ENCODE data around the gene TTC31. TPM values are rescaled to one million over a fixed set of nuclear protein-coding genes. Genes with fewer than 3 reads are reported as not detected.
"Not testable (repeated sequence)": the region's sequence is repeated elsewhere in the genome, so short reads cannot be mapped to it uniquely, and the experiment has no call there.

The TTC31 gene
- total RNA-seq, 1 donor from 2014 or later: 49.1 TPM

DNA sequence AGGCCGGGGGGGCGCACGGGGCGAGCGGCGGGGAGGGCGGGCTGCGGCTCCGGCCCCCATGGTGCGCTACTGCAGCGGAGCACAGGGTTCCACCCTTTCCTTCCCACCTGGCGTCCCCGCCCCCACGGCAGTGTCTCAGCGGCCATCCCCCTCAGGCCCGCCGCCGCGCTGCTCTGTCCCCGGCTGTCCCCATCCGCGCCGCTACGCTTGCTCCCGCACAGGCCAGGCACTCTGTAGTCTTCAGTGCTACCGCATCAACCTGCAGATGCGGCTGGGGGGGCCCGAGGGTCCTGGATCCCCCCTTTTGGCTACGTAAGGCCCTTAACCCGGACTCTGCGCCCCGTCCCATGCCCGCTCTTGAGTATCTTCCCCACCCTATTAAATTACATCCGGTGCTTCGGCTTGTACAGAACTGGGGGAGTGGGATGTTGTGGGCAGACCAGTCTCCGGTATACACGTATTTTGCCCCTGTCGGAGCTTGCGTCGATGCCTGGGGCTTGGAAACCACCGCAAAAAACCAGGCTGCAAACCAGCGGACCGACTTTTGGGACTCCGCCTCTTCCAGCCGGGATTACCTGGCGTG lies 25.2 kb upstream of the TTC31 start:
- H3K9me3 Mint-ChIP-seq: no peaks in the 10 kb centered on the region
- TF ChIP-seq, protein P1, sequence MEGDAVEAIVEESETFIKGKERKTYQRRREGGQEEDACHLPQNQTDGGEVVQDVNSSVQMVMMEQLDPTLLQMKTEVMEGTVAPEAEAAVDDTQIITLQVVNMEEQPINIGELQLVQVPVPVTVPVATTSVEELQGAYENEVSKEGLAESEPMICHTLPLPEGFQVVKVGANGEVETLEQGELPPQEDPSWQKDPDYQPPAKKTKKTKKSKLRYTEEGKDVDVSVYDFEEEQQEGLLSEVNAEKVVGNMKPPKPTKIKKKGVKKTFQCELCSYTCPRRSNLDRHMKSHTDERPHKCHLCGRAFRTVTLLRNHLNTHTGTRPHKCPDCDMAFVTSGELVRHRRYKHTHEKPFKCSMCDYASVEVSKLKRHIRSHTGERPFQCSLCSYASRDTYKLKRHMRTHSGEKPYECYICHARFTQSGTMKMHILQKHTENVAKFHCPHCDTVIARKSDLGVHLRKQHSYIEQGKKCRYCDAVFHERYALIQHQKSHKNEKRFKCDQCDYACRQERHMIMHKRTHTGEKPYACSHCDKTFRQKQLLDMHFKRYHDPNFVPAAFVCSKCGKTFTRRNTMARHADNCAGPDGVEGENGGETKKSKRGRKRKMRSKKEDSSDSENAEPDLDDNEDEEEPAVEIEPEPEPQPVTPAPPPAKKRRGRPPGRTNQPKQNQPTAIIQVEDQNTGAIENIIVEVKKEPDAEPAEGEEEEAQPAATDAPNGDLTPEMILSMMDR (IDR thresholded peaks at IDR 0.05): no peak
- intact Hi-C loops (cut with micrococcal nuclease): loop anchor here (1.0 to 5.0 kb wide), 6 partner anchors 8 to 275 kb away; partner anchors contain the start of genes AUP1, HTRA2, MOGS and MRPL53
- ChIA-PET POLR2A (interaction anchor here (0.7 to 10.0 kb wide), 25 partner anchors 10 to 279 kb away, joined by 3 to 127 read pairs (median 8); partner anchors contain the start of genes AUP1, C2orf81, CCDC142 and DQX1), CTCF (interaction anchor here (1.0 to 3.0 kb wide), 2 partner anchors 23 to 128 kb away, joined by 3 to 11 read pairs; no protein-coding TSS in a partner anchor)
- no peaks in the 10 kb centered on the region for H3K27me3 Mint-ChIP-seq
- H3K27ac Mint-ChIP-seq: peak overlapping the region; percentile 100
- peaks cover 62% of the 10 kb centered on the region for H3K4me1 Mint-ChIP-seq
- peak; percentile 86 for DNase-seq
- ATAC-seq (ENCODE audit: low read depth): peak; percentile 42
- peaks cover 54% of the 10 kb centered on the region for H3K36me3 Mint-ChIP-seq (ENCODE audit: low read depth)
- H3K4me3 Mint-ChIP-seq: peak overlapping the region; percentile 99

DNA sequence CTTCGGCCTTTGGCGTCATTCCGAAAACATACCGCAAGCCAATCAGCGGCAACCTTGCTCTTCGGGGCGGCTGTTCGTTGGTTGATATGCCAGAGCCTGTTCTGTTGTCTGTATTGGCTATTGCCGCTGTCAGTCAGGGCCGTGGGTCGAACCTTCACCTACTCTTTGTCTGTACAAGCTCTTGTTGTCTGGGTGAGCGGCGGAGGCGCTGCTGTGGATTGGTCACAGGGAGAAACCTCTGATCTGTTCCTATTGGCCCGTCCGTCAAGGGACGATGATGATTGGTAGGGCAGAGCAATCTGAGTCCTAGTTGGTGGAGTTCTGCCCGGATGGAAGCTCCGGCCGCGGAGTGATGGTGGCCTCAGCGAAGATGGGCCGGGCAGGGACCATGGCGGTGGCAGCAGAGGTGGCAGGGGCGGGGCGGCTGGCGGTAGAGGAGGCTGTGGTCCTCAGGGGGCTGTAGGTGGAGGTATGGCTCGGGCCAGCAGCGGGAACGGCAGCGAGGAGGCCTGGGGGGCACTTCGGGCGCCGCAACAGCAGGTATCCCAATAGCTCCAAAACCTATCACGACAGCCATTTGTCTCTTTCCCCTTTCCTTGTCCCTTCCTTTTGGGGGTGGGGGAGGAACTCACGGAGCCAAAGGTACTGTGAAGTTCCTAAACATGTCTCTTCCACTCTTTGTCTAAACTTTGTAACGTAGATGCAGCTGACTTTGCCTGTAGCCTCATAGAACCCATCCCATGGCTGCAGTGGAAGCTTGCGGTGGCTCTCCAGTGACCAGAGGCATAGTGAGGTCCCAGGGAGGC lies 24.5 kb upstream of the TTC31 start, which contains the start of gene WBP1:
TSS of gene WBP1 (plus strand) at position 307 of the 806 bp plus-strand sequence. CDS start at position 472, 165 bp downstream.
- DNase-seq (peak; percentile 87), ATAC-seq (ENCODE audit: low read depth) (peak; percentile 81)
- Mint-ChIP-seq H3K9me3 (no peaks in the 10 kb centered on the region), H3K4me3 (peak within 1 kb of the TSS; percentile 99), H3K4me1 (peaks cover 62% of the 10 kb centered on the region), H3K36me3 (ENCODE audit: low read depth) (peaks cover 60% of the 10 kb centered on the region), H3K27ac (peak within 1 kb of the TSS; percentile 100), H3K27me3 (no peaks in the 10 kb centered on the region)
- ChIA-PET POLR2A (interaction anchor here (0.7 to 10.0 kb wide), 27 partner anchors 9 to 1224 kb away, joined by 3 to 127 read pairs (median 6); partner anchors contain the start of genes AUP1, C2orf81, CCDC142 and CCT7), CTCF (interaction anchor here (0.8 to 3.0 kb wide), 4 partner anchors 15 to 128 kb away, joined by 3 to 11 read pairs (median 3); partner anchors contain the start of gene MRPL53)
- intact Hi-C loops (cut with micrococcal nuclease): loop anchor here (1.0 to 5.0 kb wide), 5 partner anchors 14 to 276 kb away; partner anchors contain the start of genes AUP1, HTRA2, MRPL53 and PCGF1
- TF ChIP-seq, protein P1 (IDR thresholded peaks at IDR 0.05): no peak

DNA sequence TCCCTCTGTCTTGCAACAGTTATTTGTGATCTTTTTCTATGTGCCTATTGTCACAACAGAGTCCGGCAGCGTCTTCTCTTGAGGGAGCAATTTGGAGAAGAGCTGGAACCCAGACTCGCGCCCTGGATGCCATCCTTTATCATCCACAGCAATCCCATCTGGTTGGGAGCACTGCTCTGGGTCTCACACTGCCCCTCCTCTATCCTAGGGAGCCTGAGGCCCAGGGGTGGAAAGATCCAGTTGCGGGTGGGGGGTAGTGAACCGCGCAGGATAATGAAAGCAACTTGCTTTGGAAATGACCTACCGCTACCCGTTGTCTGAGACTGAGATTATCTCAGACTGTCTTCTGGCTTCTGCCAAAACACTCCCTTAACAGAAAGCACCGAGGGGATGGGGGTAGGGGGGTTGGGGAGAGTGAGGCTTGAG lies 23.9 kb upstream of the TTC31 start:
- H3K27me3 Mint-ChIP-seq: no peaks in the 10 kb centered on the region
- no peak for DNase-seq
- H3K36me3 Mint-ChIP-seq (ENCODE audit: low read depth): peaks cover 62% of the 10 kb centered on the region
- ChIA-PET CTCF (interaction anchor here (0.8 to 3.0 kb wide), 4 partner anchors 14 to 127 kb away, joined by 3 to 11 read pairs (median 3); partner anchors contain the start of genes CCDC142, MRPL53 and TTC31), POLR2A (interaction anchor here (0.8 to 10.0 kb wide), 20 partner anchors 9 to 1225 kb away, joined by 3 to 127 read pairs (median 10); partner anchors contain the start of genes AUP1, C2orf81, CCDC142 and CCT7)
- peak overlapping the region; percentile 100 for H3K27ac Mint-ChIP-seq
- TF ChIP-seq, protein P1 (IDR thresholded peaks at IDR 0.05): no peak
- no peak for ATAC-seq (ENCODE audit: low read depth)
- intact Hi-C loops (cut with micrococcal nuclease): loop anchor here (1.0 to 5.0 kb wide), 5 partner anchors 13 to 277 kb away; partner anchors contain the start of genes AUP1, HTRA2, MRPL53 and PCGF1
- peaks cover 65% of the 10 kb centered on the region for H3K4me1 Mint-ChIP-seq
- H3K4me3 Mint-ChIP-seq: peak overlapping the region; percentile 99
- no peaks in the 10 kb centered on the region for H3K9me3 Mint-ChIP-seq

DNA sequence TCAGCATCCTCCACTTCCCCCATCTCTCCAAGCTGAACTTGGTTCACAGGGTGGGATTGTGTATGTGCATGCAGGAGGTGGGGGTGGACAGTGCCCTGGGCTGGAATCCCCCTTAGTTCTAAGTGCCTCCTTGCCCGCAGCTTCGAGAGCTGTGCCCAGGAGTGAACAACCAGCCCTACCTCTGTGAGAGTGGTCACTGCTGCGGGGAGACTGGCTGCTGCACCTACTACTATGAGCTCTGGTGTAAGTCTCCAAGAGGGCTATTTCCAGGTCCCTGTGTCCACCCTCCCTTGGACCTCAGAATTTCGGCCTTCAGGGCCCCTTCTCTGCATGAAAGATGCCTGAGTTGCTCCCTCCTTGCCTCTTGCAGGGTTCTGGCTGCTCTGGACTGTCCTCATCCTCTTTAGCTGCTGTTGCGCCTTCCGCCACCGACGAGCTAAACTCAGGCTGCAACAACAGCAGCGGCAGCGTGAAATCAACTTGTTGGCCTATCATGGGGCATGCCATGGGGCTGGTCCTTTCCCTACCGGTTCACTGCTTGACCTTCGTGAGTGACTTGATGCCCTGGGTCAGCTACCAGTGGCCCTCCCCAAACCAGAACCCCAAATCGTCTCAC lies 23.3 kb upstream of the TTC31 start:
- intact Hi-C loops (cut with micrococcal nuclease): loop anchor here (5.0 kb wide), 1 partner anchor 277 kb away; no protein-coding TSS in a partner anchor
- peak overlapping the region; percentile 66 for H3K27ac Mint-ChIP-seq
- ChIA-PET POLR2A (interaction anchor here (0.6 to 10.0 kb wide), 9 partner anchors 8 to 281 kb away, joined by 4 to 127 read pairs (median 35); partner anchors contain the start of genes AUP1, C2orf81, CCDC142 and HTRA2), CTCF (interaction anchor here (1.2 to 3.0 kb wide), 2 partner anchors 23 to 126 kb away, joined by 3 to 11 read pairs; partner anchors contain the start of genes CCDC142 and TTC31)
- peak overlapping the region; percentile 99 for H3K4me3 Mint-ChIP-seq
- not testable (repeated sequence) for ATAC-seq (ENCODE audit: low read depth); H3K27me3 Mint-ChIP-seq; H3K9me3 Mint-ChIP-seq; DNase-seq
- H3K4me1 Mint-ChIP-seq: peaks cover 67% of the 10 kb centered on the region
- H3K36me3 Mint-ChIP-seq (ENCODE audit: low read depth): peaks cover 62% of the 10 kb centered on the region

DNA sequence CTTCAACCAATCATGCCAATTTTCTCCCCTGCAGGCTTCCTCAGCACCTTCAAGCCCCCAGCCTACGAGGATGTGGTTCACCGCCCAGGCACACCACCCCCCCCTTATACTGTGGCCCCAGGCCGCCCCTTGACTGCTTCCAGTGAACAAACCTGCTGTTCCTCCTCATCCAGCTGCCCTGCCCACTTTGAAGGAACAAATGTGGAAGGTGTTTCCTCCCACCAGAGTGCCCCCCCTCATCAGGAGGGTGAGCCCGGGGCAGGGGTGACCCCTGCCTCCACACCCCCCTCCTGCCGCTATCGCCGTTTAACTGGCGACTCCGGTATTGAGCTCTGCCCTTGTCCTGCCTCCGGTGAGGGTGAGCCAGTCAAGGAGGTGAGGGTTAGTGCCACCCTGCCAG lies 22.7 kb upstream of the TTC31 start:
- intact Hi-C loops (cut with micrococcal nuclease); ATAC-seq (ENCODE audit: low read depth): not testable (repeated sequence)
- peak overlapping the region; percentile 35 for H3K4me3 Mint-ChIP-seq

More for the DNA sequence above, 22.7 kb upstream of the TTC31 start:
- ChIA-PET POLR2A (interaction anchor here (10.0 kb wide), 1 partner anchor 13 kb away, joined by 127 read pairs; the partner anchor contains the start of gene MRPL53), CTCF (interaction anchor here (1.2 kb wide), 1 partner anchor 23 kb away, joined by 3 read pairs; the partner anchor contains the start of genes CCDC142 and TTC31)
- H3K4me1 Mint-ChIP-seq: peaks cover 62% of the 10 kb centered on the region
- peaks cover 58% of the 10 kb centered on the region for H3K36me3 Mint-ChIP-seq (ENCODE audit: low read depth)
- H3K27me3 Mint-ChIP-seq, DNase-seq, H3K9me3 Mint-ChIP-seq, H3K27ac Mint-ChIP-seq: not testable (repeated sequence)

All from activated B cell treated with CpG ODN at 0.5 μM for 24 hours (primary cell).